GM19043 (cell line): ENCODE measurements around the gene PCBP4.

Source experiments
- ATAC-seq: cut with Tn5 transposase; IDR thresholded peaks from one replicate; pipeline ENCODE4 v1.9.1; 2021; ENCODE audit warnings: low read depth; ENCODE audit not compliant: unreplicated experiment

Gene PCBP4

GRCh38 chr3:51958603-51959521 lies 8.4 kb downstream of the PCBP4 start:
- no peak for ATAC-seq

GRCh38 chr3:51957520-51958205 lies 9.6 kb downstream of the PCBP4 start:
- ATAC-seq, result no peak

GRCh38 chr3:51955893-51956770 lies 11.1 kb downstream of the PCBP4 start:
- ATAC-seq, result peak; percentile 52

- no peak for ATAC-seq
Measured at GRCh38 chr3:51955175-51955892, 11.9 kb downstream of the PCBP4 start, which contains the start of gene GPR62. TSS of gene GPR62 (plus strand) at chr3:51955381. CDS start at chr3:51955653, 272 bp downstream.

GRCh38 chr3:51954713-51955112 lies 12.5 kb downstream of the PCBP4 start:
- no peak for ATAC-seq

GRCh38 chr3:51954105-51954504 lies 13.1 kb downstream of the PCBP4 start:
- no peak for ATAC-seq

GRCh38 chr3:51953445-51953844 lies 13.8 kb downstream of the PCBP4 start:
- no peak for ATAC-seq

- no peak for ATAC-seq
Measured at GRCh38 chr3:51950899-51951298, 16.4 kb downstream of the PCBP4 start.

GRCh38 chr3:51949121-51949520 lies 18.1 kb downstream of the PCBP4 start:
- ATAC-seq, result no peak

GRCh38 chr3:51948016-51948580 lies 19.2 kb downstream of the PCBP4 start:
- ATAC-seq, result no peak

GRCh38 chr3:51947215-51947900 lies 19.9 kb downstream of the PCBP4 start:
- ATAC-seq, result no peak

GRCh38 chr3:51946796-51947195 lies 20.5 kb downstream of the PCBP4 start:
- no peak for ATAC-seq

GRCh38 chr3:51945926-51946705 lies 21.1 kb downstream of the PCBP4 start:
- ATAC-seq, result no peak

- no peak for ATAC-seq
Measured at GRCh38 chr3:51945031-51945840, 22.0 kb downstream of the PCBP4 start.

- no peak for ATAC-seq
Measured at GRCh38 chr3:51944451-51945021, 22.7 kb downstream of the PCBP4 start.

- ATAC-seq, result no peak
Measured at GRCh38 chr3:51943451-51944391, 23.5 kb downstream of the PCBP4 start.
